ENCODE data around the gene SCLY.

SCLY gene

GRCh38 chr2:238022594-238023157 lies 38.1 kb upstream of the SCLY start:
- Histone ChIP-seq H3K4me3 (ENCODE audit: low read depth, low read length) (no peak overlapping the region), H3K27ac (ENCODE audit: extremely low read depth, low read depth, low read length) (no peak overlapping the region), H3K4me1 (ENCODE audit: control insufficient read depth, insufficient read depth, low read length) (no peaks in the 10 kb centered on the region), H3K9me3 (ENCODE audit: control insufficient read depth, insufficient read depth, low read depth, low read length) (no peaks in the 10 kb centered on the region), H3K36me3 (ENCODE audit: control insufficient read depth in 2 of 2, insufficient read depth in 1 of 2, low read length in 2 of 2) (peaks cover 0 to 31% of the 10 kb centered on the region in 2 experiments; a peak in 2 of 3 replicates)
- TF ChIP-seq ZNF146 (tag by site-specific recombination; IDR thresholded peaks at IDR 0.05) (no peak), SALL2 (tag by site-specific recombination; IDR thresholded peaks at IDR 0.05; ENCODE audit: borderline replicate concordance) (no peak), ZNF664 (tag by site-specific recombination; IDR thresholded peaks at IDR 0.05) (no peak), SCRT1 (tag by site-specific recombination; IDR thresholded peaks at IDR 0.05; ENCODE audit: borderline replicate concordance) (no peak), ZEB2 (tag by site-specific recombination; IDR thresholded peaks at IDR 0.05) (no peak), ZNF521 (tag by site-specific recombination; IDR thresholded peaks at IDR 0.05) (no peak), ZNF48 (tag by site-specific recombination; IDR thresholded peaks at IDR 0.05) (no peak), OVOL3 (tag by site-specific recombination; IDR thresholded peaks at IDR 0.05) (no peak), ZNF211 (tag by site-specific recombination; IDR thresholded peaks at IDR 0.05; ENCODE audit: low read depth) (no peak), ZNF623 (tag by site-specific recombination; IDR thresholded peaks at IDR 0.05) (no peak), ZNF610 (tag by site-specific recombination; IDR thresholded peaks at IDR 0.05; ENCODE audit: borderline replicate concordance) (no peak), ZNF350 (tag by site-specific recombination; IDR thresholded peaks at IDR 0.05) (no peak), ZNF837 (tag by site-specific recombination; IDR thresholded peaks at IDR 0.05) (no peak), HOXD13 (CRISPR knock-in tag; IDR thresholded peaks at IDR 0.05; ENCODE audit: borderline replicate concordance) (no peak), ZNF148 (tag by site-specific recombination; IDR thresholded peaks at IDR 0.05; ENCODE audit: borderline replicate concordance) (no peak), MEIS1 (CRISPR knock-in tag; IDR thresholded peaks at IDR 0.05; ENCODE audit: borderline replicate concordance) (no peak), ZNF785 (tag by site-specific recombination; IDR thresholded peaks at IDR 0.05) (no peak)
- TF ChIP-seq, protein P1, sequence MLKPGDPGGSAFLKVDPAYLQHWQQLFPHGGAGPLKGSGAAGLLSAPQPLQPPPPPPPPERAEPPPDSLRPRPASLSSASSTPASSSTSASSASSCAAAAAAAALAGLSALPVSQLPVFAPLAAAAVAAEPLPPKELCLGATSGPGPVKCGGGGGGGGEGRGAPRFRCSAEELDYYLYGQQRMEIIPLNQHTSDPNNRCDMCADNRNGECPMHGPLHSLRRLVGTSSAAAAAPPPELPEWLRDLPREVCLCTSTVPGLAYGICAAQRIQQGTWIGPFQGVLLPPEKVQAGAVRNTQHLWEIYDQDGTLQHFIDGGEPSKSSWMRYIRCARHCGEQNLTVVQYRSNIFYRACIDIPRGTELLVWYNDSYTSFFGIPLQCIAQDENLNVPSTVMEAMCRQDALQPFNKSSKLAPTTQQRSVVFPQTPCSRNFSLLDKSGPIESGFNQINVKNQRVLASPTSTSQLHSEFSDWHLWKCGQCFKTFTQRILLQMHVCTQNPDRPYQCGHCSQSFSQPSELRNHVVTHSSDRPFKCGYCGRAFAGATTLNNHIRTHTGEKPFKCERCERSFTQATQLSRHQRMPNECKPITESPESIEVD (tag by site-specific recombination; IDR thresholded peaks at IDR 0.05) = no peak
- ChIA-PET POLR2A (no interaction called here), CTCF (no interaction called here)

DNA sequence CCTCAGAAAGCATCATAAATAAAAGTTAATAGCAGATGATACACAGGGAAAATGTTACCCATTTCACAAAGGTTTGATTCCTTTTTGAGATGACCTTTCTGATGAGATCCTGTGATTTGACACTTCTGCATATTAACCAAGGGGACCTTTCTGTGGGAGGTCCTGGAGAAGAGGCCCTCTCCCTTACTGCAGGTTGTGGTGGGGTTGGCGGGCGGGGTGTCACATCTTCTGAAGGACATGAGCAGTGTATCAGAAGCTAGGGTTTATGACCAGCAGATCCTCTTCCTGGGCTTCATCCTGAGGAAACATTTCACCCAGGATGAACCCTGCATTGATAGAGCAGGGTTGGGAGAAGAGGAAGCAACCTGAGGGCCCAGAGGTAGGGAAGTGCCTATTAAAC lies 37.2 kb upstream of the SCLY start:
- CTCF ChIA-PET = no interaction called here
- no peak for TF ChIP-seq ZNF571 (tag by site-specific recombination; IDR thresholded peaks at IDR 0.05)
- POLR2A ChIA-PET = no interaction called here
- H3K9me3 ChIP-seq (ENCODE audit: control insufficient read depth, insufficient read depth, low read depth, low read length) = no peaks in the 10 kb centered on the region
- H3K4me3 ChIP-seq (ENCODE audit: low read depth, low read length) = no peak overlapping the region
- no peak overlapping the region for H3K27ac ChIP-seq (ENCODE audit: extremely low read depth, low read depth, low read length)
- no peaks in the 10 kb centered on the region for H3K4me1 ChIP-seq (ENCODE audit: control insufficient read depth, insufficient read depth, low read length)
- peaks cover 0 to 35% of the 10 kb centered on the region in 2 experiments; a peak in 2 of 3 replicates for H3K36me3 ChIP-seq (ENCODE audit: control insufficient read depth in 2 of 2, insufficient read depth in 1 of 2, low read length in 2 of 2)

- Histone ChIP-seq H3K27ac (ENCODE audit: extremely low read depth, low read depth, low read length) (no peak overlapping the region), H3K9me3 (ENCODE audit: control insufficient read depth, insufficient read depth, low read depth, low read length) (no peaks in the 10 kb centered on the region), H3K36me3 (ENCODE audit: control insufficient read depth in 2 of 2, insufficient read depth in 1 of 2, low read length in 2 of 2) (peaks cover 0 to 39% of the 10 kb centered on the region in 2 experiments; a peak in 1 of 3 replicates), H3K4me1 (ENCODE audit: control insufficient read depth, insufficient read depth, low read length) (no peaks in the 10 kb centered on the region), H3K4me3 (ENCODE audit: low read depth, low read length) (no peak overlapping the region)
- POLR2A ChIA-PET = no interaction called here
- CTCF ChIA-PET = no interaction called here
- no peak for TF ChIP-seq ZNF48 (tag by site-specific recombination; IDR thresholded peaks at IDR 0.05)
- TF ChIP-seq ZNF148 (tag by site-specific recombination; IDR thresholded peaks at IDR 0.05; ENCODE audit: borderline replicate concordance) = no peak
- TF ChIP-seq ZNF202 (tag by site-specific recombination; IDR thresholded peaks at IDR 0.05; ENCODE audit: borderline replicate concordance) = no peak
- TF ChIP-seq, protein P2, sequence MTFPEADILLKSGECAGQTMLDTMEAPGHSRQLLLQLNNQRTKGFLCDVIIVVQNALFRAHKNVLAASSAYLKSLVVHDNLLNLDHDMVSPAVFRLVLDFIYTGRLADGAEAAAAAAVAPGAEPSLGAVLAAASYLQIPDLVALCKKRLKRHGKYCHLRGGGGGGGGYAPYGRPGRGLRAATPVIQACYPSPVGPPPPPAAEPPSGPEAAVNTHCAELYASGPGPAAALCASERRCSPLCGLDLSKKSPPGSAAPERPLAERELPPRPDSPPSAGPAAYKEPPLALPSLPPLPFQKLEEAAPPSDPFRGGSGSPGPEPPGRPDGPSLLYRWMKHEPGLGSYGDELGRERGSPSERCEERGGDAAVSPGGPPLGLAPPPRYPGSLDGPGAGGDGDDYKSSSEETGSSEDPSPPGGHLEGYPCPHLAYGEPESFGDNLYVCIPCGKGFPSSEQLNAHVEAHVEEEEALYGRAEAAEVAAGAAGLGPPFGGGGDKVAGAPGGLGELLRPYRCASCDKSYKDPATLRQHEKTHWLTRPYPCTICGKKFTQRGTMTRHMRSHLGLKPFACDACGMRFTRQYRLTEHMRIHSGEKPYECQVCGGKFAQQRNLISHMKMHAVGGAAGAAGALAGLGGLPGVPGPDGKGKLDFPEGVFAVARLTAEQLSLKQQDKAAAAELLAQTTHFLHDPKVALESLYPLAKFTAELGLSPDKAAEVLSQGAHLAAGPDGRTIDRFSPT (tag by site-specific recombination; IDR thresholded peaks at IDR 0.05) = no peak
- TF ChIP-seq ZNF2 (tag by site-specific recombination; IDR thresholded peaks at IDR 0.05) = no peak
- no peak for TF ChIP-seq ZBTB48 (tag by site-specific recombination; IDR thresholded peaks at IDR 0.05)
- no peak for TF ChIP-seq ZNF658 (tag by site-specific recombination; IDR thresholded peaks at IDR 0.05)
These were observed 35.8 kb upstream of the SCLY start for GRCh38 chr2:238024986-238025385.
